ENCODE measurements around the gene CCDC40.

The CCDC40 gene

DNA sequence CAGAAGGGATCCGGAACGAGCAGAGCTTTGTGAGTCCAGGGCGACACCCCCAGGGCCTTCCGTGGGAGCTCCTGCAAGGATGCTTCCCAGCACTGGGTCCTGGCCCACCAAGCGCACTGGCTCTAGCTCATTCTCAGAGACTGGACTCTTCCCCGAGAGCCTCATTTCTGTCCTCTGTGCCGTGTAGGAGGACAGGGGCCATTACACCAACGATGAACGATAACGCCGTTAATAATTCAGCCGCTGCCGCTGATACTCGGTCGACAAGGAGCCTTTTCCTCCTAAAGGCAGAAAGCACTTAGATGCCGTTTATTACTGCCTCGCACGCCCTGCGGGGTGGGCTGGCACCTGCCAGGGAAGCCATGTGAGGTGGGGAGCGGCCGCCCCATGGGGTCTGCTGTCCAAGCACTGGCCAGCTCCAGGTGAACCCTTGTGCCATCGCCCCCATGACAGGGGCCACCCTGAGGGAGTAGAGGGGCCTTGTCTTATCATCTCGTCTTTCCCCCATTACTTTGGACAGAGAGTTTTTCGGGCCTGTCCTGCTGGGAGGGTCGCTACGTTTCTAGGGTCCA lies 34.3 kb upstream of the CCDC40 start:
- no peak for DNase-seq

DNA sequence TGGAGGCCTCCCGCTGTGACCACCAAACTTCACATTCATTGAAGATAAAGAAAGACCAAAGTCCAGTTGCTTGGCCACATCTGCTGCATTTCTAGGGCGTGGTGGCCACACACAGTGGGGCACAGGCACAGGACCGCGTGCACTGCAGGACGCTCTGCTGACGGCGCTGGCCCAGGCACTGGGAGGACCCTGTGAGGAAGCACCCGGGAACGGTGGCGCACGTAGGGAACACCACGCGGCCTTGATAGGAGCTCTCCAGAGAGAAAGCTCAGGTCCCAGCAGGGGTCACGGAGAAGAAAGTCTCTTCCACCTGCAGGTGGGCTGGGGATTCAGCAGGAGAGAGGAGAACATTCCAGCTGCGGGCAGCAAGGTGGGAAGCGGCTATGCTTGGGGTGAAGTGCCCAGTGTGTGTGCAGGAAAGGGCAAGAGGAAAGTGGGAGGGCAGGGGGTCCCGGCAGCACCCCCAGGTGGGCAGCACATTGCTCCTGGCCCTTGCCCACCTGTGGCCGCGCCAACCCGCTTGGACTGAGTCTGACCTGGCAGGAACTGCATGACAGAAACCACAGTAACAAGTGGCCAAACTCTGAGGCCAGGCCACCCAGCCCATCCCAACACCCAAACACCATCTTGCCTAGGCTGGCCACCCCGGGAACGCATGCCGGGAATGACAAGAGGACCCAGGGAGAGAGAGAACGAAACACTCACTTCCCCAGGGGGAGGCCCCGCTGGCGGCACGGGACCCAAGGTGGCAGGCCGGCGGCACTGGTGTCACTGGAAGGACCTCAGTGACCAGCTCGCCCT lies 33.6 kb upstream of the CCDC40 start:
- DNase-seq, result no peak

DNA sequence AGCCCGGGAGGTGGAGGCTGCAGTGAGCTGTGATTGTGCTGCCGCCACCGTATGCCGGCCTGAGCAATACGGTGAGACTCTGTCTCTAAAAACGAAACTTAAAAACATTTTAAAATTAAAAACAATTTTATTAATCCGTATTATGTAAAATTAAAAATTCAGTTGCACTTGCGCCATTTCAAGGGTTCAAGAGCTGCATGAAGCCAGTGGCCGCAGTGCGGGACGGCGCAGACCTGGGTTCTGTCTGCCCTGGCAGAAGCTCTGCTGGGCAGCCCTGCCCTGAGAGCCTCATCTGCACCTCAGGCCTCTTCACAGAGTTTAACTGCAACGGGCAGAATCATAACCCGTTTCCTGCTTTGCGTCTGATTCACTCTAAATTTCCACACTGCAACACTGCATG lies 32.5 kb upstream of the CCDC40 start:
- no peak for DNase-seq

DNA sequence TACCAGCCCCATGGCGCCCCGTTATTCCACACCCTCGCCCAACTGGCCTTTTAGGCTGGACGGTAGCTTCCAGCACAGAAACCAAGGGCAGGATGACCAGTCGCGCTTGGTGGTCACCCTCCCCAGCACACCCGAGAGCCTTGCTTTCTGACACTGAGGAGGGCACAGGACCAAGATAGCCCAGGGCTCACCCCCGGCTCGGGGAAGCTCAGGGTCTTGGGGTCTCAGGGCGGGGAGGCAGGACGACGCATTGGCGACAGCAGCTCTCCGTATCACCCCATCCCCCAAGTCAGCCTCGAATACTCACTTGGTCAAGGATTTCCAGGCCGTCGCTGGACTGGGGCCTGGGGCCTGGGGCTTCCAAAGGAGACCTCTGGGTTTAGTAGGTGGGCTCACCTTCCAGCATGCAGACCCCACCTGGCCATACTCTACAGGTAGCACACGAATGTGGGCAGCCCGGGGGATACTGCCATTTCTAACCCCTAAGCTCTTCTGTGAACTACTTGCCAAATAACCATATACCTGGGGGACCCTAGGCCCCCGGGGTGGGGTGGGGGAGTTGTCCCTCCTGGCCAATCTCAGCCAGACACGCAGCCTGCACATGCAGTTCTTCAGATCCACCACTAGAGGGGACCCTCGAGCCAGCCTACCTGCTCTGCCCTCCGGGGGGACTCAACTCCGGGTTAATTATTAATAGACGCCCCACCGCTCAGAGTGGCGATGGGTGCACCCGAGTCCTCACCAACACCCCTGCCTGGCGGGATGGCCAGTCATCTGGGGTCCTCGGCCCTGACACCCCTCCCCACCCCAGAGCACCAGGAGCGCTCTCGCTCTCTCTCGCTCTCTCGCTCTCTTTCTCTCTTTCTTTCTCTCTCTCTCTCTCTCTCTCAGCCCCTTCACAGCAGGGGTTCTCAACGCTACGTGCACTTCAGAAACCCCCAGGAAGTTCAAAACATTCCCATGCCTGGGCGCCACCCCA lies 30.8 kb upstream of the CCDC40 start:
- no peak for DNase-seq

DNA sequence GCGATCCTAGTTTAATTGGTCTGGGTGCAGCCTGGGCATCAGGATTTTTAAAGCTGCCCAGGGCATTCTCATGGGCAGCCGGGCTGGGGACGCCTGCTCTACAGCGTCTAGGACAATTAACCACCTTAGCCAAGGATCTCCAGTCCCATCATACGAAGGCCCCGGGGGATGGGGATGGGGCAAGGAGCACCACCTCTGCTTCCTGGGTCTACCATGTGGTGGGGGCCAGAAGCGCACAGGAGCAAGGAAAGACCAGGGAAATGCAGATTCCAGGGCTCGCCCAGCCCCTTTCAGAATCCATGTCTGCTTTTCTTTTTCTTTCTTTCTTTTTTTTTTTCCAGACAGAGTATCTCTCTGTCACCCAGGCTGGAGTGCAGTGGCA lies 30.1 kb upstream of the CCDC40 start:
- no peak for DNase-seq

DNA sequence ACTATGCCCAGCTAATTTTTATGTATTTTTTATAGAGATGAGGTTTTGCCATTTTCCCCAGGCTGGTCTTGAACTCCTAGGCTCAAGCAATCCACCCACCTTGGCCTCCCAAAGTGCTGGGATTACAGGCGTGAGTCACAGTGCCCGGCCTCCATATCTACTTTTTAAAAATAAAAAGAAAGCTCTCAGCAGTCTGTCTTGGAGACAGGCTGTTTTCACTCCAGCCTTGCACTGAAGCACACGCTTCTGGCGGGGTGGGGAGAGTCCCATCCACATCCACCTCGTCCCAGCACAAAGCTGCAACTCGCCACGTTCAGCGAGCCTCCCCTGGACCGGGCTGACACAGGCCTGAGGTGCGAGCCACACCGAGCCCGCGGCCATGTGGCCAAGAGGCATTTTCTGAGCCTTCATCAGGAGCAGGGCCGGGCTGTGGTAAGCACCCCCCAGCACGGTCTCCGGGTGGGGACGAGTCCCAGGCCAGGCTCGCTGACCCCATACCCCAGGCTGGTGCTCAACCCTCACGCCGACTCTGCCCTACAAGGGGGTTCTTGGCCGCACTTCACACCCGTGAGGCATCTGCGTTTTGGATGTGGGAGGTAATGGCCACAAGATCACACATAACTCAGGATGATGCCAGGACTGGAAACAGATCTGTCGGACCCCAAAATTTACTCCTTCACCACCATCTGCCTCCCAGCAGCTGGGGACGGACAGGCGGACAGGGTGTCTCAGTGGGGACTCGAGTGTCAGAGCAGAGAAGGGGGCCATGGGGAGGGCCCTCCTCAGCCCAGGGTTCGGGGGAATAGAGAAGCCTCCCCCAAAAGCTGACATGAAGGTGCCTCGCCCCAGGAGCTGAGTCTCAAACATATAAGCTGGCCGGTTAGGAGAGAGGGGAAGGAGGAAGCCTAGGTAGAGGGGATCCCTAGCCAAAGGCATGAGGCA lies 29.4 kb upstream of the CCDC40 start:
- no peak for DNase-seq

DNA sequence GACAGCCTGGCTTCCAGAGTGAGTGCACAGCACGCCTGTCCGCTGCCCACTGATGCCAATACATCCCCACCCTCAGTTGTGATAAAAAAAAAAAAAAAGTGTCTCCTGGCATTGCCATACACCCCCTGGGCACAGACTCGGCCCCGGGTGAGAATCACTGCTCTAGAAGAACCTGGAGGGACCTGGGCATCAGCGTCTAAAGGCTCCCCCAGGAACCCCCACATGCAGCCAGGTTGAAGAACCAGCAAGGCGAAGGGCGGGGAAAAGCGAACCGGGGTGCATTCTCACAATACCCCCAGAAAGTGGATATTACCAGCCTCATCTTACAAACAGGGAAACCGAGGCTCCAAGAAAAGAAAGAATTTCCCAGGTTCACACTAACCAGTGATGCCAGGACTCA lies 28.5 kb upstream of the CCDC40 start:
- DNase-seq, result no peak

DNA sequence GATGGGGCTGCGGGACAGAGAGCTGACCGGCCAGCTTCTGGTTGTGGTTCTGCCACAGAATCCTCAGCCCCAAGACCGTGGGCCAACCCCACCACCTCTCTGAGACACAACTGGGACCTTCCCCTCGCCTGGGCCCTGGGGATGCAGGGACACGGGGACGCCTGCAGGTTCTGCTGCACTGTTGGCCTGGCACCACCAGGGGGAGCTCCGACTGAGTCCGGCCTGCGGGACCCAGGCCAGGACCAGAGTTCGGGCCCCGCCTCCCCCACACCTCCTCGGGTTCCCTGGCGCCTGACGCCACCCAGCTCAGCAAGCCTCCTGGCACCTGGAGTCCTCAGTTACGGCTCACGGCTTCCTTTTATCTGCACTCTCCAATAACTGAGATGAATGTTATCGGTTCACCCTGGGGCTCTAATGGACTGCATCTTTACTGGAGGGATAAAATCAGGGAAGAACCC lies 28.0 kb upstream of the CCDC40 start:
- DNase-seq, result no peak

DNA sequence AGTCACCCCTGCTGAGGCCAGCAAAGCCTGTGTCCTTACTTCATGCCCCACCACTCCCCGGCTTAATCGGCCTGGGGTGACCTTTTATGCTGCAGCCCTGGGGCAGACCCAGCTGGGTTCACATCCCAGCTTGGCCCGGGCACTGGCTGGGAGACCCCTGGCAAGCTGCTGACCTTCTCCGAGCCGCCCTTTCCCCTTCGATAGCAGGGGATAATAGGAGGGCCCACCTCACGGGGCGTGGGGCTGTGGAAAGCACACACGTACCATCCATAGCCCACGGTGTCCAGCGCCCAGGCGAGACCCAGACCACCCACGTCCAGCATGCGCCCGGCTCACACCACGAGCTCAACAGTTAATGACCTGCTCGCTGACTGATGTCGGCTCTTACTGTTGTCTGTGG lies 27.6 kb upstream of the CCDC40 start:
- DNase-seq, result no peak

DNA sequence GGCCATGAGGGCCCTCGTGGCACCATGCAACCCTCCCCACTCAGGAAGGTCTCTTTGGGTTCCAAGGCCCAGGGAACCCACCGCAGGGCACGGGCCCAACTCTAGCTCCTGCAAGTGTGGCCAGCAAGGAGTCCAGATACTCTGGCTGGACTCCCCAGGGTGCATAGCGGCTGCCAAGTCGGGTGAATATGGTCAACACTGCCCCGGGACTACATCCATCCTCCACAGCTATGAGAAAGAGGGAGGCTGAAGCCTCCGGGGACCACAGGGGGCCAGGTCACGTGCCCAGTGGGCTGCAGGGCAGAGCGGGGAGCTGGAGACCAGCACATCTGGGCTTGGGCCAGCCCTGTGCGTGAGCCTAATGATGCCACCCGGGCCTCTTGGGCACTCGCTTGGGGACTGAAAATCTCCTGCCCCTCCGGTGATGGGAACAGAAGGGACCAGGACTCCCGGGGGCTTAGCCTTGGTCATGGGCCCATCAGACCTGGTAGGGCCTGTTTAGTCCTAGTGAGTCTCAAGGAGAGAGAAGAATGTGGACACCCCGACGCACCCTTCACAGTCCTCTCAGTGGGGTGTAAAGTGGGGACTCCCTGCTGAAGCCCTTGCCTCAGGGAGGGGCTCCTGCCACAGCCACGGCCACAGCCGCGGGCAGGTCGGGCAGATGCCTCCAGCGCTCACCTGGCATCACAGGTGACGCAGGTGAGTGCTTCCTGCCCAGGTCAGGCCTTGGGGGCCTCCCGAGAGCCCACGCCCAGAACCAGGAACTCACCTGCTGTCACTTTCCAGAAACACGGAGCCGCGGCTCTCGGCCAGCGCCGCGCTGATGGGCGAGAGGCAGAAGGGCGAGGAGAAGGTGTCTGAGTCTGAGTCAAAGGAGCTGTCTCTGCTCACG lies 26.8 kb upstream of the CCDC40 start:
- DNase-seq, result no peak

DNA sequence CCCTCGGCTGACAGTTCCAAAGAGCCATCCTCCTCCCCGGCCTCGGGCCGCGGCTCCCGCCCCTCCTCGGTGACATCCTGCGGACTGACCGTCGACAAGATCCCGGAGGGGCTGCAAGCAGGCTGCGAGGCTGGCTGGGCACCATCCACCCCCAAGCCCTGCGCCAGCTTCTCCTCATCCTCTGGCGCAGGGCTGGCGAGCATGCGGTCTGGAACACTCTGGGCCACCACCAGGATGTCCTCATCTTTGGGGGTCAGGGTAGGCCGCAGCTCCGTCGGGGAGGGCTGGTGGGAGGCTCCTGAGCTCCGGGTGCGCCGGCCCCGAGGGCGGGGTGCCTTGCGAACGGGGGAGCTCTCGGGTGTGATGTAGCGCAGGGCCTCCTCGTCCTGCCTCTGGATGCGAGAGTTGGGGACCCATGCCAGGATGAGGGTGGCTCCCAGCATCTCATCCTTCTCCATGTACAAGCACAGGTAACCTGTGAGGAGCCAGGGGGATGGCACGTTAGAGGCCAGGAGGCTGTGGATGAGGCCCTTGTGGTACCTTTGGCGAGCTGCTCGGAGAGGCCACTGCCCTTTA lies 26.1 kb upstream of the CCDC40 start:
- no peak for DNase-seq

DNA sequence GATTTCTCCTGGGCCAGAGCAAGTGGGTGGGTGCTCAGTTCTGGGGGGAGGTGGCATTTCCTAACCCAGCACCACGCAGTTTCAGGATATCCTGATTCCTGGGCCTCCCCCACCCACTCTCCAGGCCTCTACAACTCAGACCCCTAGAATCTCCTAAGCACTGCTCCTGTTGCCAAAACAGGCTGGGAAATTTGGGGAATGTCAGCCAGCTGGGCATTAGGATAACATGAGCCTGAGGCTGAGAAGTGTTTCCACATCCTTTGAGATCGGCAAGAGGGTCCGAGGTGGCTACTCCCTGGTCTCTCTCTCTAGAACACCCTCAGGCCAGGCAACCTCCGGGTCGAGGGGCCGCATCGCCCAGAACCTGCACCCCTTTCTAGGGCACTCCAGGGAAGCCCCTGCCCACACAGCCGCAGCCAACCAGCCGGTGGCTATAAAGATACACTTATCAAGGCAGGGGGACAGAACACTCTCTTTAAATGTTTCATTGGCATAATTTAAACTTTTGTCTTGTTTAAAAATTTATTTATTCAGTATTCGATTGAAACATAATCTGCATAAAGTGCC lies 24.4 kb upstream of the CCDC40 start:
- DNase-seq, result no peak

DNA sequence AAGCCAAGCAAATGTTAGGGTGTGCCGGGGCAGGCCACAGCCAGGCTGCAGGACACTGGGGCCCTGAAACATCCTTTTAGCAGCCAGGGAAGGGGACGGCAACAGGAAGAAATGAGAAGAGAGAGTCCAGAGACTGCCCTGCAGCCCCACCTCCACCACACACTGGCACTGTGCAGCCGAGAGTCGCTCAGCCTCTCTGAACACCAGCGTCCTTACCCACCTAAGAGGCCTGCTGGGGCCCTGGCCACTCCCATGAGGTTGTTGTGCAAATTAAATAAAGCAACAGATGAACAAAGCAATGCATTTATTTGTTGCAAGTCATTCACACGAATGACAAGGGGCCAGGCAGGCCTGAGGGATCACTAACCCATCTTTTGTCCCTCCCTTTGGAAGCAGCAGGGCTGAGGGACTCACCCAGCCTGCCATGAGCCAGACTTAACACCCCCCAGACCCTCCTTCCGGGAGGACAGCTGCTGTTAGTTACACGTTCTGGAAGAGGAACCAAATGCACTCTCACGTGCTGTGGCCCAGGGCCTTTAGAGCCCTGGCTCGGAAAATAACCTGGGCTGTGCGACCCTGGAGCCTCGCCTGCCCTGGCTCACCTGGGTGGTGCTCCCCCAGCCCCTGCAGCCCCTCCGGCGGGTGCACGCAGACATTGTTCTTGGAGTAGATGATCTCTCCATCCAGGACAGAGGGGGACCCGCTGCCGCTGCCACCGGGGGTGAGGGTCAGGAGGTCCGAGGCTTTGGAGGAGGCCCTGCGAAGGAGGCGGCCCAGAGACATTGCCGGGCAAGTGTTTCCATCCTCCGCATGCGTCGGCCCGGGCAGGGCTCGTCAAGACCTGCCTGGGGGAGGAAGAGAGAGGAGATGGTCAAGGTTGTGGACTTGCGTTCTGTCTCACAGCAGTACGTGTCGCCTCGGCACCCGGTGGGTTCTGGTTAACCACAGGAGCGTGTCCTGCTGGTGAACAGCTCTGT lies 23.4 kb upstream of the CCDC40 start:
- no peak for DNase-seq

DNA sequence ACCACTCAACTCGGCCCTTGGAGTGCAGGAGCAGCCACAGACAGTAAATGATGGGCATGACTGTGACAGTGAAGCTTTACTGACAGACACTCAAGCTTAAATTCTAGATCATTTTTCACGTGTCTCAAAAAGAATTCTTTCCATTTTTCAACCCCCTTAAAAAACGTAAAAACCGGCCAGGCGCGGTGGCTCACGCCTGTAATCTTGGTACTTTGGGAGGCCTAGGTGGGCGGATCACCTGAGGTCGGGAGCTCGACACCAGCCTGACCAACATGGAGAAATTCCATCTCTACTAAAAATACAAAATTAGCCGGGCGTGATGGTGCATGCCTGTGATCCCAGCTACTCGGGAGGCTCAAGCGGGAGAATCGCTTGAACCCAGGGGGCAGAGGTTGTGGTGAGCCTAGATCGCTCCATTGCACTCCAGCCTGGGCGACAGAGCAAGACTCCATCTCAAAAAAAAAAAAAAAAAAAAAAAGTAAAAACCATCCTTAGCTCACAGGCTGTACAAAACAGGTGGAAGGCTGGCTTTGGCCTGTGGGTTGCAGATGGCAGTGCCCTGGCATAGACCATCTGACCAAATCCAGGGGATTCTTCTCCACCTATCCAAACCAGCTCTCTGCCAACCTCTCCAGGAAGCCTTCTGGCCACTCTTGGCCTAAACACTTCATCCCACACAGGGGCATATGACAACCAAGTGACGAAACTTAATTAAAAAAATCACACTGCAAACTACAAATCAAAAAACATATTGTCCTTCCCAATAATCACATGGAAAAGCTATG lies 19.0 kb upstream of the CCDC40 start:
- DNase-seq, result no peak

DNA sequence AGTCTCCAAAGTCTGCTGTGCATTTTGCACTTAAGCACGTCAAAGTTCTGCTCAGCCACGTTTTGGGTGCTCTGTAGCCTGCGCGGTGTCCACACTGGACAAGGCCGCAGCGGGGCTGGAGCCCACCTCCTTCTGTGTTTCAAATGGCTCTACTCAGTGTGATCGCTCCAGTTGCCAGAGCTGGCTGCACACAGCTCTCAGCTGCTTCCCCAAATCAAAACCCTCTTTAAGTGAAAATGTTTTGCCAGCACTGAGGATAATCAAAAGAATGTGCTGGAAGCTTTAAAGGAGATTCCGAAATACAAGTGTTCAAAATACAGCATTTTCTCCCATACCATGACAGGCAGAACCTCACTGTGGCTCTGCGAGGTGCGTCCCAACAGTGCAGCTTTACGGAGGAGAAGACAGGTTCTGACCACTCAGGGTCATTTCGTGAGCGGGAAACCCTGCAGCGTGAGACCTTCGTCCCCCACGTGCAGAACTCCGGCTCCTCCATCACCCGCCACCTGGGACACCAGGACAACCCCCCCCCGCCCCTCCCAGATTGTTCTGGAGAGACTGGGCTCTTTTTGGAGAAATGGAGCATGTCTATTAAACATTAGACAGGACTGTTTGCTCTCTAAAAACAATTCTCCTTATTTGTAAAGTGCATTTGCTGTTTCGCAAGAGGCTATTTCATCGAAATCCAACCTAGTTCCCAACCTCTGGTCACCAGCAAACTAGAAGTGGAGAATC lies 17.4 kb upstream of the CCDC40 start:
- DNase-seq, result no peak

DNA sequence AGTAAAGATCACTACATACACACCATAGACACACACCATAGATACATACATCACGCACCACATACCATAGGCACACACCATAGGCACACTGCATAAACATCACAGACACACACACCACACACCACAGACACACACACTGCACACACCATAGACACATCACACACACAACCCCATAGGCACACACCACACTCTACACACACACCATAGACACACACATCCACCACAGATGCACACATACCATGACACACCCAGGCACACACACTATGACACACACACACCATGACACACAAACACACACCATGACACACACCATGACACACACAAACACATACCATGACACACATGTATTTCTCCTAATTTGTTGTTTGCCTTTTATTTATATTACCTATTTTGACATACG lies 14.8 kb upstream of the CCDC40 start:
- DNase-seq, result no peak

DNA sequence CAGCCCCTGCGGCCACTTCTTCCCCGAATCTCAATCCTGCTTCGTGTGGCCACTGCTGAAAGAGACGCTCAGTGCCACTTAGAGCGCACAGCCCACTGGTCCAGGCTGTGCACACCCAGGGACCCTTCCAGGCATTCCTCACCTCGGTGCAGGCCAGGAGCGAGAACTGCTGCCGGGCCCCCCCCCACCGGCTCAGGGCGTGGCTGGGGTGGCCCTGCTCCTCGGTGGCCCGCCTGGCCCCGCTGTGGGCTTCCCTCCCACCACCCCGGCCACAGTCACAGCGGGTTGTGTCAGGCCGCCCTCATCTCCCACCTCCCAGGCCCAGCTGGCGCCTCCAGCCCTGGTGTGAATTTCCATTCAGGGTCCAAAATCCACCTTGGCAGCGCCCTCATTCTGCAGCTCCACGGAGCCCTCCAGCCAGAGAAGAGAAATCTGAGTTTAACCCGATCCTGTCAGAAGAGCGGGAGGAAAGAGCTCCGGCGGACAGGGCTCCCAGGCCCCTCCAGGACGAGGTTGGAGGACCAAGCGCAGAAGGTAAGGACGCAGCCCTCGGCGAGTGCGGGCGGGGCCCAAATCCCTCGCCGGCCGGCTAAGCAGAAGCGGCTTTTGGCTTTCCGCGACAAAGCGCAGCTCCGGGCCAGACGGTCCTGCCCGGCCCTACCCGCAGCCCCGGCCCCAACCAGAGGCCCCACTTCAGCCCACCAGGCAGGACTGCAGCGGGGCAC lies 12.8 kb upstream of the CCDC40 start:
- DNase-seq, result no peak
